ENCODE data around the gene RPA1. TPM values are rescaled to one million over a fixed set of nuclear protein-coding genes. Genes with fewer than 3 reads are reported as not detected.

The RPA1 gene
- total RNA-seq, 1 experiment from 2014 or later: 211 TPM

GRCh38 chr17:1913702-1914101, 83.9 kb downstream of the RPA1 start:
- Histone ChIP-seq H3K36me3 (ENCODE audit: insufficient read depth, low read length, poor library complexity, severe bottlenecking) (no peaks in the 10 kb centered on the region), H3K27me3 (replicated peaks; ENCODE audit: insufficient read depth, low read depth, low read length, poor library complexity) (no peaks in the 10 kb centered on the region), H3K4me3 (ENCODE audit: low read depth, low read length, poor library complexity, severe bottlenecking) (no peak overlapping the region), H3K9me3 (ENCODE audit: low read depth, low read length, poor library complexity, severe bottlenecking) (no peaks in the 10 kb centered on the region), H3K4me1 (ENCODE audit: insufficient read depth, low read length, poor library complexity, severe bottlenecking) (no peaks in the 10 kb centered on the region), H3K27ac (ENCODE audit: low read depth, low read length, poor library complexity, severe bottlenecking) (no peak overlapping the region)
- intact Hi-C loops (cut with micrococcal nuclease; ENCODE audit: unreplicated experiment): no loop called here
- TF ChIP-seq, protein P1, sequence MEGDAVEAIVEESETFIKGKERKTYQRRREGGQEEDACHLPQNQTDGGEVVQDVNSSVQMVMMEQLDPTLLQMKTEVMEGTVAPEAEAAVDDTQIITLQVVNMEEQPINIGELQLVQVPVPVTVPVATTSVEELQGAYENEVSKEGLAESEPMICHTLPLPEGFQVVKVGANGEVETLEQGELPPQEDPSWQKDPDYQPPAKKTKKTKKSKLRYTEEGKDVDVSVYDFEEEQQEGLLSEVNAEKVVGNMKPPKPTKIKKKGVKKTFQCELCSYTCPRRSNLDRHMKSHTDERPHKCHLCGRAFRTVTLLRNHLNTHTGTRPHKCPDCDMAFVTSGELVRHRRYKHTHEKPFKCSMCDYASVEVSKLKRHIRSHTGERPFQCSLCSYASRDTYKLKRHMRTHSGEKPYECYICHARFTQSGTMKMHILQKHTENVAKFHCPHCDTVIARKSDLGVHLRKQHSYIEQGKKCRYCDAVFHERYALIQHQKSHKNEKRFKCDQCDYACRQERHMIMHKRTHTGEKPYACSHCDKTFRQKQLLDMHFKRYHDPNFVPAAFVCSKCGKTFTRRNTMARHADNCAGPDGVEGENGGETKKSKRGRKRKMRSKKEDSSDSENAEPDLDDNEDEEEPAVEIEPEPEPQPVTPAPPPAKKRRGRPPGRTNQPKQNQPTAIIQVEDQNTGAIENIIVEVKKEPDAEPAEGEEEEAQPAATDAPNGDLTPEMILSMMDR (conservative IDR thresholded peaks at IDR 0.05; ENCODE audit: low read depth, low read length): no peak
- TF ChIP-seq EZH2 (IDR thresholded peaks at IDR 0.05; ENCODE audit: borderline replicate concordance, low read depth, low read length, poor library complexity, severe bottlenecking): no peak
- no TSS peak for BruUV-seq (replicated peaks)
- DNase-seq (ENCODE audit: low spot score): no peak
- ChIA-PET CTCF (no interaction called here), POLR2A (ENCODE audit: low non-redundant PET) (no interaction called here)

GRCh38 chr17:1914661-1915083, 84.9 kb downstream of the RPA1 start:
- BruUV-seq (replicated peaks): no TSS peak
- Histone ChIP-seq H3K27me3 (replicated peaks; ENCODE audit: insufficient read depth, low read depth, low read length, poor library complexity) (no peaks in the 10 kb centered on the region), H3K4me1 (ENCODE audit: insufficient read depth, low read length, poor library complexity, severe bottlenecking) (no peaks in the 10 kb centered on the region), H3K9me3 (ENCODE audit: low read depth, low read length, poor library complexity, severe bottlenecking) (no peaks in the 10 kb centered on the region), H3K4me3 (ENCODE audit: low read depth, low read length, poor library complexity, severe bottlenecking) (no peak overlapping the region), H3K27ac (ENCODE audit: low read depth, low read length, poor library complexity, severe bottlenecking) (no peak overlapping the region), H3K36me3 (ENCODE audit: insufficient read depth, low read length, poor library complexity, severe bottlenecking) (no peaks in the 10 kb centered on the region)
- TF ChIP-seq EZH2 (IDR thresholded peaks at IDR 0.05; ENCODE audit: borderline replicate concordance, low read depth, low read length, poor library complexity, severe bottlenecking): no peak
- TF ChIP-seq, protein P1 (conservative IDR thresholded peaks at IDR 0.05; ENCODE audit: low read depth, low read length): no peak
- DNase-seq (ENCODE audit: low spot score): no peak
- intact Hi-C loops (cut with micrococcal nuclease; ENCODE audit: unreplicated experiment): no loop called here
- ChIA-PET POLR2A (ENCODE audit: low non-redundant PET) (no interaction called here), CTCF (interaction anchor here (0.7 kb wide), 1 partner anchor 266 kb away, joined by 7 read pairs; no protein-coding TSS in a partner anchor)

DNA sequence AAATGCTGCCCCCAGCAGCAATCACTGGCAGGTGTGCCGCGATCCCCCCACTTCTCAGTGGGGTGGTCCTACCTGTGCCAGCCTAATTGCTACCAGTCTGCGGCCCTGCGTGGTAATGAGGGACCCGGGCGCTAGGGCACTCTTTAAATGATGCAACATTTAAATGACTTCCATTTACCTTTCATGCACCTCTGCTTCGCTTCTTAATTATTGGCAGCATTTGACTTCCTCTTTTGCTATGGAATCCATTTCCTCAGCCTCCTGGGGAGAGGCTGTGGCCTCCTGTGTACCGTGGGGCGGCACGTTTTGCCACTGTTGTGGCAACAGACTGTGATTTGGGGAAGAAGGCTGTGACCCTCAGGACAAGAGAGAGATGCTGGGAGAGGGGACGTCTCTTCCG, 86.1 kb downstream of the RPA1 start:
- Histone ChIP-seq H3K4me3 (ENCODE audit: low read depth, low read length, poor library complexity, severe bottlenecking) (no peak overlapping the region), H3K9me3 (ENCODE audit: low read depth, low read length, poor library complexity, severe bottlenecking) (no peaks in the 10 kb centered on the region), H3K36me3 (ENCODE audit: insufficient read depth, low read length, poor library complexity, severe bottlenecking) (no peaks in the 10 kb centered on the region), H3K4me1 (ENCODE audit: insufficient read depth, low read length, poor library complexity, severe bottlenecking) (no peaks in the 10 kb centered on the region), H3K27ac (ENCODE audit: low read depth, low read length, poor library complexity, severe bottlenecking) (no peak overlapping the region), H3K27me3 (replicated peaks; ENCODE audit: insufficient read depth, low read depth, low read length, poor library complexity) (no peaks in the 10 kb centered on the region)
- DNase-seq (ENCODE audit: low spot score): no peak
- intact Hi-C loops (cut with micrococcal nuclease; ENCODE audit: unreplicated experiment): no loop called here
- ChIA-PET POLR2A (ENCODE audit: low non-redundant PET) (no interaction called here), CTCF (interaction anchor here (0.7 kb wide), 1 partner anchor 12 kb away, joined by 6 read pairs; no protein-coding TSS in a partner anchor)
- BruUV-seq (replicated peaks): no TSS peak
- no peak for TF ChIP-seq EZH2 (IDR thresholded peaks at IDR 0.05; ENCODE audit: borderline replicate concordance, low read depth, low read length, poor library complexity, severe bottlenecking)
- TF ChIP-seq, protein P1 (conservative IDR thresholded peaks at IDR 0.05; ENCODE audit: low read depth, low read length): no peak
